IMR-90 (cell line): ENCODE measurements around the gene AP2A1. TPM values are rescaled to one million over a fixed set of nuclear protein-coding genes. Genes with fewer than 3 reads are reported as not detected.

Experiments
- ATAC-seq: fragments of 200-7000 bp; cut with Tn5 transposase; 2 replicates; pipeline ENCODE4 v1.9.1; 2020; ENCODE audit warnings: low read depth, mild to moderate bottlenecking, moderate library complexity
- BruUV-seq: library from RNA; stranded (reverse); fragments of 400-500 nt; replicated peaks from 2 replicates; lab custom pipeline; 2021; lab: Mats Ljungman, UMichigan
- CTCF ChIA-PET: fragments of 300-600 bp; formaldehyde crosslinking; extraction: SDS; loops from one replicate; lab custom pipeline; 2021; ENCODE audit warnings: antibody characterized with exemption; lab: Yijun Ruan, JAX
- POLR2A ChIA-PET: fragments of 300-600 bp; sonication (Branson Sonifier 250); formaldehyde crosslinking; loops from one replicate; lab custom pipeline; 2022; ENCODE audit warnings: antibody characterized with exemption; ENCODE audit not compliant: unreplicated experiment; lab: Charles Lee
- DNase-seq: peaks from one replicate; pipeline ENCODE4 v3.0.0; 2013
- H2AFZ ChIP-seq: replicated peaks from 2 replicates; pipeline ENCODE3; 2013; ENCODE audit warnings: low read length, mild to moderate bottlenecking; ENCODE audit not compliant: poor library complexity
- H2AK5ac ChIP-seq: 2 replicates; pipeline ENCODE4 v1.6.1; 2013; ENCODE audit warnings: low read depth, low read length, inconsistent platforms
- H2AK9ac ChIP-seq: replicated peaks from 2 replicates; pipeline ENCODE3; 2013; ENCODE audit warnings: mild to moderate bottlenecking, low read depth, low read length, moderate library complexity; ENCODE audit not compliant: poor library complexity
- H2BK120ac ChIP-seq: 2 replicates; pipeline ENCODE4 v1.6.1; 2013; ENCODE audit warnings: low read depth, low read length, inconsistent platforms
- H2BK15ac ChIP-seq: 3 replicates; pipeline ENCODE4 v1.6.1; 2013; ENCODE audit warnings: low read depth, low read length, inconsistent platforms
- H2BK20ac ChIP-seq: 2 replicates; pipeline ENCODE4 v1.6.1; 2013; ENCODE audit warnings: low read depth, mild to moderate bottlenecking, inconsistent platforms, low read length, moderate library complexity
- H2BK5ac ChIP-seq: 2 replicates; pipeline ENCODE4 v1.6.1; 2013; ENCODE audit warnings: mild to moderate bottlenecking, low read depth, low read length, inconsistent platforms; ENCODE audit not compliant: poor library complexity, severe bottlenecking
- H3K14ac ChIP-seq: replicated peaks from 2 replicates; pipeline ENCODE4 v1.6.1; 2013; ENCODE audit warnings: low read depth, low read length, inconsistent platforms
- H3K18ac ChIP-seq: 2 replicates; pipeline ENCODE4 v1.6.1; 2013; ENCODE audit warnings: low read depth, low read length, control low read depth
- H3K23ac ChIP-seq: 2 replicates; pipeline ENCODE4 v1.6.1; 2013; ENCODE audit warnings: low read depth, low read length, inconsistent platforms
- H3K27ac ChIP-seq: 2 replicates; pipeline ENCODE4 v1.5.1; 2013; ENCODE audit warnings: mild to moderate bottlenecking, control low read depth, low read length; ENCODE audit not compliant: insufficient read depth
- H3K27me3 ChIP-seq: 2 replicates; pipeline ENCODE4 v1.6.1; 2013; ENCODE audit warnings: low read length; ENCODE audit not compliant: control insufficient read depth, insufficient read depth
- H3K36me3 ChIP-seq: 2 replicates; pipeline ENCODE4 v1.6.1; 2013; ENCODE audit warnings: low read length, mixed read lengths; ENCODE audit not compliant: control insufficient read depth, insufficient read depth
- H3K4ac ChIP-seq: 2 replicates; pipeline ENCODE4 v1.6.1; 2013; ENCODE audit warnings: low read depth, low read length, inconsistent platforms
- H3K4me1 ChIP-seq: 2 replicates; pipeline ENCODE4 v1.6.1; 2013; ENCODE audit warnings: low read length, mixed read lengths; ENCODE audit not compliant: control insufficient read depth, insufficient read depth
- H3K4me2 ChIP-seq: 2 replicates; pipeline ENCODE4 v1.6.1; 2013; ENCODE audit warnings: low read depth, mild to moderate bottlenecking, control low read depth, low read length, moderate library complexity
- H3K4me3 ChIP-seq: 2 replicates; pipeline ENCODE4 v1.5.1; 2013; ENCODE audit warnings: low read depth, mild to moderate bottlenecking, control low read depth, low read length, moderate library complexity; ENCODE audit not compliant: insufficient read depth
- H3K56ac ChIP-seq: 2 replicates; pipeline ENCODE4 v1.6.1; 2013; ENCODE audit warnings: low read length, inconsistent platforms; ENCODE audit not compliant: insufficient read depth; ENCODE audit errors: extremely low read depth
- H3K79me1 ChIP-seq, 2 experiments: 2 replicates each; pipeline ENCODE4 v1.6.1; 2013; ENCODE audit warnings: low read length in 2 of 2, inconsistent platforms in 1 of 2, low read depth in 1 of 2
- H3K9ac ChIP-seq: 2 replicates; pipeline ENCODE4 v1.6.1; 2013; ENCODE audit warnings: low read depth, low read length, control low read depth
- H3K9me1 ChIP-seq: 2 replicates; pipeline ENCODE4 v1.6.1; 2013; ENCODE audit warnings: low read length, inconsistent platforms; ENCODE audit not compliant: insufficient read depth
- H3K9me3 ChIP-seq: 2 replicates; pipeline ENCODE4 v1.6.1; 2013; ENCODE audit warnings: low read length; ENCODE audit not compliant: control insufficient read depth, insufficient read depth
- H4K20me1 ChIP-seq: 2 replicates; pipeline ENCODE4 v1.6.1; 2013; ENCODE audit warnings: low read length, inconsistent platforms; ENCODE audit not compliant: insufficient read depth
- H4K5ac ChIP-seq: 2 replicates; pipeline ENCODE4 v1.6.1; 2013; ENCODE audit warnings: mild to moderate bottlenecking, low read depth, low read length, control low read depth
- H4K8ac ChIP-seq, 2 experiments: 2 replicates each; pipeline ENCODE4 v1.6.1; 2013; ENCODE audit warnings: low read depth in 2 of 2, low read length in 2 of 2, control low read depth in 1 of 2, inconsistent platforms in 1 of 2
- H4K91ac ChIP-seq: 2 replicates; pipeline ENCODE4 v1.6.1; 2013; ENCODE audit warnings: low read depth, low read length, inconsistent platforms; ENCODE audit not compliant: insufficient read depth
- CEBPB ChIP-seq: IDR thresholded peaks from 2 replicates; pipeline ENCODE4 v1.6.1; 2012; ENCODE audit warnings: low read depth, low read length, improper control_type of control experiment
- MAZ ChIP-seq: IDR thresholded peaks from 2 replicates; pipeline ENCODE4 v1.6.1; 2012; ENCODE audit warnings: low read depth, mild to moderate bottlenecking, low read length, improper control_type of control experiment, moderate library complexity, borderline replicate concordance
- MXI1 ChIP-seq: IDR thresholded peaks from 2 replicates; pipeline ENCODE4 v1.6.1; 2012; ENCODE audit warnings: low read depth, mild to moderate bottlenecking, low read length, moderate library complexity, borderline replicate concordance
- WGBS, 2 experiments: methylation state at CpG; one replicate each; pipeline versions ENCODE4 v1.1.5 to v1.1.7; 2013; ENCODE audit warnings: missing lambda C conversion rate in 2 of 2; ENCODE audit not compliant: insufficient read length in 1 of 2; ENCODE audit errors: extremely low coverage in 2 of 2; 5-methylcytosine and 5-hydroxymethylcytosine counted together
- dilution Hi-C: fragments of 300-500 bp; cut with HindIII; formaldehyde crosslinking; loops from one replicate; pipeline ENCODE4 v1.14.3; 2018; ENCODE audit warnings: low sequenced_read_pairs; ENCODE audit not compliant: unreplicated experiment
- in situ Hi-C: fragments of 300-500 bp; cut with MboI; formaldehyde crosslinking; loops from 3 replicates; pipeline ENCODE4 v1.14.3; 2019; ENCODE audit warnings: low sequenced_read_pairs, inconsistent platforms, mixed read lengths
- intact Hi-C: fragments of 100-400 bp; cut with micrococcal nuclease; formaldehyde crosslinking; loops from 2 replicates; pipeline ENCODE4 v1.10.0; 2022
- polyA plus RNA-seq, 3 experiments: library from polyadenylated mRNA; depleted of rRNA; stranded (reverse); fragments of >200 nt; gene quantifications; 2 replicates each; pipeline ENCODE4 v1.2.3, GENCODE V29; 2012; ENCODE audit warnings: low replicate concordance in 1 of 3
- total RNA-seq: library from RNA; depleted of rRNA; stranded (reverse); fragments of >200 nt; gene quantifications from 2 replicates; pipeline ENCODE4 v1.2.3, GENCODE V29; 2012

Gene AP2A1
- total and polyA plus RNA-seq, 2 of the 4 experiments (the other 2 are of a cell fraction), result 40.7 to 122 TPM

DNA sequence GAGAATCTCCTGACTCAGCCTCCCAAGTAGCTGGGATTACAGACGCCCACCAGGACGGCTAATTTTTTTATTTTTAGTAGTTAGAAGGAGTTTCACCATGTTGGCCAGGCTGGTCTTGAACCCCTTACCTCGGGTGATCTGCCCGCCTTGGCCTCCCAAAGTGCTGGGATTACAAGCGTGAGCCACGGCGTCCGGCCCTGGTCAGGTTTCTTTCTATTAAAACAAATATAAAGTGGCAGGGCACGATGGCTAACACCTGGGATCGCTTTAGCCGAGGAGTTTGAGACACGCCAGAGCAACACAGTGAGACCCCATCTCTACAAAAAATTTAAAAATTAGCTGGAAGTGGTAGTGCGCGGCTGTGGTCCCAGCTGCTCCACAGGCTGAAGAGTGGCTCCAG, 49.8 kb downstream of the AP2A1 start (continued):
- TF ChIP-seq MAZ, result no peak

DNA sequence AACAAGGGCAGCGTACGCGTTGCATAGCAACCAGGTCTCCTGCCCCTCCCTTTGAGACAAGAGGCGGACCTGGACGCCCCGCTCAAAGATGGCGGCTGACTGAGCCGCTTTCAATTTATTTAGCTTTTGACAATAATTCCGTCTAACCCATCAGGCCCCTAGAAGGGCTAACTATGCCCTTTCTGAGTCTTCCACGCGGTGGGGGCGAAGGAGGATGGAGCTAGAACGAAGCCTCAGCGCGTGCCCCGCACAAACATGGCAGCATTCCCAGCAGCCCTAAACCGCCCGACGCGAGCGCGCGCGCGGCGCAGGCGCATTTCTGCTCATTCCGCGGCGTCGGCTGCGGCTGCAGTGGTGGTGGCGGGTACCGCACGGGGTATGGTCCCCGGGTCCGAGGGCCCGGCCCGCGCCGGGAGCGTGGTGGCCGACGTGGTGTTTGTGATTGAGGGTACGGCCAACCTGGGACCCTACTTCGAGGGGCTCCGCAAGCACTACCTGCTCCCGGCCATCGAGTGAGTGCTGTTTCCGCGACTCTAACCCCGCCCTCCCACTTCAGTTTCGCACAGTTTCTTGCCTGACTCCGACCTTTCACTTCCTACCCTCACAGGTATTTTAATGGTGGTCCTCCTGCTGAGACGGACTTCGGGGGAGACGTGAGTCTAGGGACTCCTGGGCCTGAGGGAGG, 51.3 kb downstream of the AP2A1 start, which contains the start of gene MED25:
Gene MED25 (plus strand): TSS at position 326 of the 685 bp plus-strand sequence. CDS start 53 bp downstream, at position 379.
- Histone ChIP-seq H2BK5ac (peak within 1 kb of the TSS; percentile 94), H2BK15ac (peak within 1 kb of the TSS; percentile 78; the same call in 1 of the 3 replicates), H3K4me1 (peaks cover 6% of the 10 kb centered on the region), H2BK120ac (peak within 1 kb of the TSS; percentile 92), H3K27me3 (no peaks in the 10 kb centered on the region), H2AFZ (peak within 1 kb of the TSS; percentile 99), H2AK5ac (peak within 1 kb of the TSS; percentile 87), H3K79me1 (peaks cover 15 to 37% of the 10 kb centered on the region in 2 experiments), H3K27ac (peak within 1 kb of the TSS; percentile 84), H4K5ac (peak within 1 kb of the TSS; percentile 73), H4K8ac (peak within 1 kb of the TSS; percentile 54 to 99), H3K4ac (peak within 1 kb of the TSS; percentile 96), H2BK20ac (peak within 1 kb of the TSS; percentile 92; the same call in 1 of the 2 replicates), H3K9me1 (peaks cover 6% of the 10 kb centered on the region), H3K4me2 (peak within 1 kb of the TSS; percentile 65), H3K9ac (peak within 1 kb of the TSS; percentile 86), H3K56ac (peak within 1 kb of the TSS; percentile 79), H4K91ac (peak within 1 kb of the TSS; percentile 96), H3K4me3 (peak within 1 kb of the TSS; percentile 68), H3K23ac (peak within 1 kb of the TSS; percentile 95), H2AK9ac (peak within 1 kb of the TSS; percentile 93), H3K36me3 (peaks cover 2% of the 10 kb centered on the region), H3K14ac (peak within 1 kb of the TSS; percentile 98), H3K9me3 (no peaks in the 10 kb centered on the region), H4K20me1 (0 out of 2 replicates have a peak, but pooled peaks cover 7% of the 10 kb centered on the region), H3K18ac (peak within 1 kb of the TSS; percentile 93)
- DNase-seq, result peak; percentile 76
- ATAC-seq, result peak; percentile 76
- BruUV-seq, result no TSS peak
- 0% methylated on average over 8 of the region's 57 CpGs; no CpG with 5 or more reads in 1 of the 2 experiments for WGBS, 2 experiments
- POLR2A ChIA-PET, result no interaction called here
- TF ChIP-seq MXI1, result peak; percentile 63; the same call in 1 of the 2 replicates
- no peak for TF ChIP-seq CEBPB
- peak; percentile 63; the same call in 1 of the 2 replicates for TF ChIP-seq MAZ
- intact Hi-C loops, result loop anchor here (2.0 to 10.0 kb wide), 2 partner anchors 31 to 103 kb away; no protein-coding TSS in a partner anchor
- dilution Hi-C loops, result no loop called here
- in situ Hi-C loops, result no loop called here
- CTCF ChIA-PET, result no interaction called here
